OCI-LY7 (cell line): ENCODE measurements around the gene HEATR5B.
A peak's percentile ranks its signal among the peaks of the same experiment; 100 is the strongest.

ENCODE experiments used
- EZH2phosphoT487 ChIP-seq: fragments of 200-600 bp; sonication (generic); IDR thresholded peaks from 2 replicates; pipeline ENCODE4 v1.6.1; 2018; ENCODE audit warnings: low read depth, borderline replicate concordance, mild to moderate bottlenecking, mixed run types, antibody characterized with exemption, low read length, moderate library complexity, mixed read lengths
- TF ChIP-seq, protein P1 (sequence below): fragments of 200-600 bp; sonication (generic); conservative IDR thresholded peaks from 2 replicates; pipeline ENCODE4 v1.5.1; 2014; ENCODE audit warnings: mild to moderate bottlenecking, antibody characterized with exemption, low read length, moderate library complexity, mixed read lengths

DNA sequence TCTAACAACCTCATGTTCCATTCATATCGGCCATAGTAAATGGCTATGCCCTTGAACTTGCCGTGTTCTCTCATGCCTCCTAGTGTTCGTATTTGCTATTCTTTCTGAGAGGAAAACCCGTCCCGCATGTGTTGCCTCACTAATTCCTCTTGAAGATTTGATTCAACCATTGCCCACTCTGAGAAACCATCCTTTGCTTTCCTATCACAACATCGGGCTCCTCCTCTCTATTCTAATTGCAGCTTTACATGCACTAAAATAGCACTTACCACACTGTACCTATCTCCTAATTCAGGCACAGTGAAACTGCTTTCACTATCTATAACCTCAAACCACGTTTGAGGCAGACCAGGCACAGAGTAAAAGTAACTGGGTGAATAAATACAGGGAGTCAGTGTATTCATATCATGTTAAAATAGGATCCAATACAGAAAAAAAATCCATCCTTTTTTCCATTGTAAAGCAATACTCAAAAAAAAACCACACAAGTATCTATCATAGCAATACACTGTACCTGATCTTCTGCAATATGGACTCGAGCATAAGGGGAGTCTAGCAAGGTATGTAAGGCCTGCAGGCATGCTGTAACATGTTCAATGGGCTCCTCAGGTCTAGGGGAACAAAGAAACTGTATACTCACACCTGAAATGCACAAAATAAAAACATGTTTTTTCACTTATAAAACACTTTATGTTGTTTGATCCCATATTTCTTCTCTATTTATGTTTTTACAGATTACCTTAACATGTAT, 78.9 kb downstream of the HEATR5B start:
- TF ChIP-seq, protein P1, sequence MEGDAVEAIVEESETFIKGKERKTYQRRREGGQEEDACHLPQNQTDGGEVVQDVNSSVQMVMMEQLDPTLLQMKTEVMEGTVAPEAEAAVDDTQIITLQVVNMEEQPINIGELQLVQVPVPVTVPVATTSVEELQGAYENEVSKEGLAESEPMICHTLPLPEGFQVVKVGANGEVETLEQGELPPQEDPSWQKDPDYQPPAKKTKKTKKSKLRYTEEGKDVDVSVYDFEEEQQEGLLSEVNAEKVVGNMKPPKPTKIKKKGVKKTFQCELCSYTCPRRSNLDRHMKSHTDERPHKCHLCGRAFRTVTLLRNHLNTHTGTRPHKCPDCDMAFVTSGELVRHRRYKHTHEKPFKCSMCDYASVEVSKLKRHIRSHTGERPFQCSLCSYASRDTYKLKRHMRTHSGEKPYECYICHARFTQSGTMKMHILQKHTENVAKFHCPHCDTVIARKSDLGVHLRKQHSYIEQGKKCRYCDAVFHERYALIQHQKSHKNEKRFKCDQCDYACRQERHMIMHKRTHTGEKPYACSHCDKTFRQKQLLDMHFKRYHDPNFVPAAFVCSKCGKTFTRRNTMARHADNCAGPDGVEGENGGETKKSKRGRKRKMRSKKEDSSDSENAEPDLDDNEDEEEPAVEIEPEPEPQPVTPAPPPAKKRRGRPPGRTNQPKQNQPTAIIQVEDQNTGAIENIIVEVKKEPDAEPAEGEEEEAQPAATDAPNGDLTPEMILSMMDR = peak; percentile 83
- TF ChIP-seq EZH2phosphoT487 = no peak
